MCF 10A (cell line): ENCODE measurements around the gene MTRF1. TPM values are rescaled to one million over a fixed set of nuclear protein-coding genes. Genes with fewer than 3 reads are reported as not detected.
"Not testable (repeated sequence)": the region's sequence is repeated elsewhere in the genome, so short reads cannot be mapped to it uniquely, and the experiment has no call there.

ENCODE experiments used
- BruUV-seq: library from RNA; stranded (reverse); fragments of 400-500 nt; replicated peaks from 2 replicates; lab custom pipeline; 2021; lab: Mats Ljungman, UMichigan
- CTCF ChIA-PET: fragments of 300-600 bp; sonication (Branson Sonifier 250); formaldehyde crosslinking; extraction: SDS; loops from one replicate; lab custom pipeline; 2021; ENCODE audit warnings: antibody characterized with exemption, inconsistent platforms; lab: Yijun Ruan, JAX
- POLR2A ChIA-PET: fragments of 300-600, 350-650 bp; sonication (Branson Sonifier 250); formaldehyde crosslinking; extraction: SDS; loops from one replicate; lab custom pipeline; 2020; ENCODE audit warnings: antibody characterized with exemption, inconsistent platforms; lab: Yijun Ruan, JAX
- DNase-seq: peaks from one replicate; pipeline ENCODE4 v3.0.0-alpha.2; 2018; ENCODE audit not compliant: unreplicated experiment
- H3K27ac Mint-ChIP-seq: one replicate; pipeline ENCODE4 v1.8.0; 2022; ENCODE audit warnings: mild to moderate bottlenecking, low read depth, mixed read lengths; ENCODE audit not compliant: unreplicated experiment
- H3K27me3 Mint-ChIP-seq: one replicate; pipeline ENCODE4 v1.8.0; 2022; ENCODE audit warnings: mixed read lengths; ENCODE audit not compliant: insufficient read depth, unreplicated experiment
- H3K36me3 Mint-ChIP-seq: one replicate; pipeline ENCODE4 v1.8.0; 2022; ENCODE audit warnings: mild to moderate bottlenecking, moderate library complexity, mixed read lengths; ENCODE audit not compliant: insufficient read depth, unreplicated experiment
- H3K4me1 Mint-ChIP-seq: one replicate; pipeline ENCODE4 v1.8.0; 2022; ENCODE audit warnings: mixed read lengths; ENCODE audit not compliant: insufficient read depth, unreplicated experiment
- H3K4me3 Mint-ChIP-seq: one replicate; pipeline ENCODE4 v1.8.0; 2022; ENCODE audit warnings: mild to moderate bottlenecking, moderate library complexity, mixed read lengths; ENCODE audit not compliant: unreplicated experiment
- H3K9me3 Mint-ChIP-seq: one replicate; pipeline ENCODE4 v1.8.0; 2022; ENCODE audit warnings: mixed read lengths; ENCODE audit not compliant: unreplicated experiment
- intact Hi-C: fragments of 100-400 bp; cut with micrococcal nuclease; formaldehyde crosslinking; loops from 2 replicates; pipeline ENCODE4 v1.14.1; 2022
- total RNA-seq: library from RNA; stranded (reverse); gene quantifications from 2 replicates; pipeline ENCODE4 v1.2.3, GENCODE V29; 2022
- TF ChIP-seq, protein P1 (sequence below): fragments of 200-600 bp; IDR thresholded peaks from one replicate; pipeline ENCODE4 v1.8.0; 2022; ENCODE audit warnings: antibody characterized with exemption, mild to moderate bottlenecking; ENCODE audit not compliant: unreplicated experiment

MTRF1 gene
- total RNA-seq, 1 experiment from 2014 or later, result 10.3 TPM

GRCh38 chr13:41282129-41282571, 18.8 kb upstream of the MTRF1 start:
- BruUV-seq, result no TSS peak
- H3K9me3 Mint-ChIP-seq, result no peaks in the 10 kb centered on the region
- no peak for DNase-seq
- peaks cover 7% of the 10 kb centered on the region for H3K4me1 Mint-ChIP-seq
- no peaks in the 10 kb centered on the region for H3K27me3 Mint-ChIP-seq
- intact Hi-C loops, result no loop called here
- CTCF ChIA-PET, result interaction anchor here (0.6 kb wide), 1 partner anchor 22 kb away, joined by 3 read pairs; no protein-coding TSS in a partner anchor
- TF ChIP-seq, protein P1, sequence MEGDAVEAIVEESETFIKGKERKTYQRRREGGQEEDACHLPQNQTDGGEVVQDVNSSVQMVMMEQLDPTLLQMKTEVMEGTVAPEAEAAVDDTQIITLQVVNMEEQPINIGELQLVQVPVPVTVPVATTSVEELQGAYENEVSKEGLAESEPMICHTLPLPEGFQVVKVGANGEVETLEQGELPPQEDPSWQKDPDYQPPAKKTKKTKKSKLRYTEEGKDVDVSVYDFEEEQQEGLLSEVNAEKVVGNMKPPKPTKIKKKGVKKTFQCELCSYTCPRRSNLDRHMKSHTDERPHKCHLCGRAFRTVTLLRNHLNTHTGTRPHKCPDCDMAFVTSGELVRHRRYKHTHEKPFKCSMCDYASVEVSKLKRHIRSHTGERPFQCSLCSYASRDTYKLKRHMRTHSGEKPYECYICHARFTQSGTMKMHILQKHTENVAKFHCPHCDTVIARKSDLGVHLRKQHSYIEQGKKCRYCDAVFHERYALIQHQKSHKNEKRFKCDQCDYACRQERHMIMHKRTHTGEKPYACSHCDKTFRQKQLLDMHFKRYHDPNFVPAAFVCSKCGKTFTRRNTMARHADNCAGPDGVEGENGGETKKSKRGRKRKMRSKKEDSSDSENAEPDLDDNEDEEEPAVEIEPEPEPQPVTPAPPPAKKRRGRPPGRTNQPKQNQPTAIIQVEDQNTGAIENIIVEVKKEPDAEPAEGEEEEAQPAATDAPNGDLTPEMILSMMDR, result no peak
- no peaks in the 10 kb centered on the region for H3K36me3 Mint-ChIP-seq
- H3K4me3 Mint-ChIP-seq, result no peak overlapping the region
- POLR2A ChIA-PET, result no interaction called here
- H3K27ac Mint-ChIP-seq, result no peak overlapping the region

DNA sequence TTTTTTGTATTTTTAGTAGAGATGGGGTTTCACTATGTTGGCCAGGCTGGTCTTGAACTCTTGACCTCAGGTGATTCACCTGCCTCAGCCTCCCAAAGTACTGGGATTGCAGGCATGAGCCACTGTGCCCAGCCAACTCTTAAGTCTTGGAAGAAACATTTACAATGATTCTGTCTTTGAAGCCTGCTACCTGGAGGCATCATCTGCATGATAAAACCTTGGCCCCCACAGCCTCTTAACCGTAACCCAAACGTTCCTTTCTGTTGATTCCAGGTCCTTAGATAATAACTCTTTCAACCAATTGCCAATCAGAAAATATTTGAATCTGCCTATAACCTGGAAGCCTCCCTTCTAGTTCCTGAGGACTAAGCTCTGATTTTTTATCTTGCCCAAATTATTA, 15.8 kb upstream of the MTRF1 start:
- CTCF ChIA-PET, result interaction anchor here (0.6 kb wide), 1 partner anchor 12 kb away, joined by 4 read pairs; no protein-coding TSS in a partner anchor
- H3K4me1 Mint-ChIP-seq, H3K27ac Mint-ChIP-seq, H3K27me3 Mint-ChIP-seq, H3K4me3 Mint-ChIP-seq, BruUV-seq, DNase-seq, POLR2A ChIA-PET, H3K9me3 Mint-ChIP-seq, intact Hi-C loops, H3K36me3 Mint-ChIP-seq: not testable (repeated sequence)

- Mint-ChIP-seq H3K9me3 (no peaks in the 10 kb centered on the region), H3K27ac (no peak overlapping the region), H3K27me3 (no peaks in the 10 kb centered on the region), H3K36me3 (no peaks in the 10 kb centered on the region), H3K4me1 (no peaks in the 10 kb centered on the region), H3K4me3 (no peak overlapping the region)
- POLR2A ChIA-PET, result interaction anchor here (0.6 to 0.7 kb wide), 2 partner anchors 15 to 690 kb away, joined by 3 read pairs; no protein-coding TSS in a partner anchor
- intact Hi-C loops, result no loop called here
- TF ChIP-seq, protein P1, result no peak
- no TSS peak for BruUV-seq
- DNase-seq, result no peak
- CTCF ChIA-PET, result no interaction called here
These were observed 13.4 kb upstream of the MTRF1 start for GRCh38 chr13:41276824-41277223.

DNA sequence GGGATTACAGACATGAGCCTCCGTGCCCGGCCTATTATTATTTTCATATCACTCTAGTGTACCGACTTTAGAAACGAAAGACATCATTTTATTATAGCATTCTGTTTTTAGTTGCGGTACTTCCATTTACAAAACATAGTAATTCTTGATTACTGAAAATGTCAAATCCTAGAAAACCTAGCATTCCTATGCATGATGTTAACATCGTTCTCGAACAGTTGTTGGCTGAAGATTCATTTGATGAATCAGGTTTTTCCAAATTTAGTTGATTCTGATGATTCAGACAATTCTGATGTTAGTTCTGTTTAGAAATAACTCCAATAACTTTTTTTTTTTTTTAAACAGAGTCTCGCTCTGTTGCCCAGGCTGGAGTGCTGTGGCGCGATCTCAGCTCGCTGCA, 11.5 kb upstream of the MTRF1 start:
- H3K27ac Mint-ChIP-seq, result no peak overlapping the region
- no peaks in the 10 kb centered on the region for H3K9me3 Mint-ChIP-seq
- CTCF ChIA-PET, result interaction anchor here (0.6 to 0.7 kb wide), 2 partner anchors 152 to 303 kb away, joined by 3 read pairs; no protein-coding TSS in a partner anchor
- POLR2A ChIA-PET, result no interaction called here
- H3K4me3 Mint-ChIP-seq, result no peak overlapping the region
- no peaks in the 10 kb centered on the region for H3K36me3 Mint-ChIP-seq
- DNase-seq, result no peak
- intact Hi-C loops, result no loop called here
- no TSS peak for BruUV-seq
- H3K27me3 Mint-ChIP-seq, result no peaks in the 10 kb centered on the region
- H3K4me1 Mint-ChIP-seq, result no peaks in the 10 kb centered on the region
- TF ChIP-seq, protein P1, result no peak
